Natural killer cell (primary cell): ENCODE results near the gene HLF. TPM values are rescaled to one million over a fixed set of nuclear protein-coding genes. Genes with fewer than 3 reads are reported as not detected.

ENCODE experiments used
- ATAC-seq, 3 donors: fragments of 150-1000 bp in 2 of 3; fragments of 200-7000 bp in 1 of 3; cut with Tn5 transposase; 1 replicate in 1 of 3; 2 replicates in 2 of 3; pipeline ENCODE4 v1.10.0; 2021; ENCODE audit warnings: mild to moderate bottlenecking in 2 of 3, moderate library complexity in 2 of 3
- DNase-seq, 2 donors: peaks; one replicate each; pipeline versions ENCODE4 v3.0.0 to v3.0.0-alpha.2; 2013 to 2021; ENCODE audit warnings: mixed read lengths in 1 of 2
- H3K27ac ChIP-seq: one replicate; pipeline ENCODE4 v1.5.1; 2013; ENCODE audit warnings: mild to moderate bottlenecking, low read length
- H3K27me3 ChIP-seq: one replicate; pipeline ENCODE4 v1.6.1; 2013; ENCODE audit warnings: low read length; ENCODE audit not compliant: control insufficient read depth, insufficient read depth
- H3K36me3 ChIP-seq: one replicate; pipeline ENCODE4 v1.6.1; 2013; ENCODE audit warnings: low read length; ENCODE audit not compliant: control insufficient read depth, insufficient read depth
- H3K4me1 ChIP-seq: one replicate; pipeline ENCODE4 v1.6.1; 2013; ENCODE audit warnings: low read length; ENCODE audit not compliant: control insufficient read depth, insufficient read depth
- H3K4me3 ChIP-seq: one replicate; pipeline ENCODE4 v1.5.1; 2013; ENCODE audit warnings: low read length
- H3K9me3 ChIP-seq: one replicate; pipeline ENCODE4 v1.6.1; 2013; ENCODE audit warnings: low read length; ENCODE audit not compliant: control insufficient read depth, insufficient read depth
- H3K27ac Mint-ChIP-seq, 2 donors: one replicate each; pipeline ENCODE4 v1.8.0; 2022; ENCODE audit warnings: mild to moderate bottlenecking in 2 of 2, mixed read lengths in 2 of 2, moderate library complexity in 1 of 2
- H3K27me3 Mint-ChIP-seq, 2 donors: one replicate each; pipeline ENCODE4 v1.8.0; 2022; ENCODE audit warnings: low read depth in 2 of 2, mixed read lengths in 2 of 2
- H3K36me3 Mint-ChIP-seq: one replicate; pipeline ENCODE4 v1.8.0; 2022; ENCODE audit warnings: mixed read lengths
- H3K4me1 Mint-ChIP-seq, 2 donors: one replicate each; pipeline ENCODE4 v1.8.0; 2022; ENCODE audit warnings: mixed read lengths in 2 of 2
- H3K4me3 Mint-ChIP-seq: one replicate; pipeline ENCODE4 v1.8.0; 2022; ENCODE audit warnings: mild to moderate bottlenecking, moderate library complexity, mixed read lengths
- H3K9me3 Mint-ChIP-seq, 2 donors: one replicate each; pipeline ENCODE4 v1.8.0; 2022; ENCODE audit warnings: mixed read lengths in 2 of 2
- WGBS: methylation state at CpG from one replicate; pipeline ENCODE4 v1.1.7; 2013; ENCODE audit warnings: missing lambda C conversion rate; ENCODE audit not compliant: insufficient coverage; 5-methylcytosine and 5-hydroxymethylcytosine counted together
- intact Hi-C: fragments of 100-400 bp; cut with micrococcal nuclease; formaldehyde crosslinking; loops from one replicate; pipeline ENCODE4 v1.14.2; 2022
- total RNA-seq, 4 donors: library from RNA; stranded (reverse); fragments of 120-200 nt in 1 of 4; gene quantifications; one replicate each; pipeline versions ENCODE4 v1.2.3 to v1.2.4, GENCODE V29; 2013 to 2022
- TF ChIP-seq, protein P1 (sequence below): fragments of 200-600 bp; IDR thresholded peaks from one replicate; pipeline ENCODE4 v1.8.0; 2022; ENCODE audit warnings: antibody characterized with exemption

HLF gene
- total RNA-seq, 3 donors from 2014 or later (not counting 1 experiment from before 2014, with no cell fraction given) = 0.14 to 0.59 (median 0.15) TPM

DNA sequence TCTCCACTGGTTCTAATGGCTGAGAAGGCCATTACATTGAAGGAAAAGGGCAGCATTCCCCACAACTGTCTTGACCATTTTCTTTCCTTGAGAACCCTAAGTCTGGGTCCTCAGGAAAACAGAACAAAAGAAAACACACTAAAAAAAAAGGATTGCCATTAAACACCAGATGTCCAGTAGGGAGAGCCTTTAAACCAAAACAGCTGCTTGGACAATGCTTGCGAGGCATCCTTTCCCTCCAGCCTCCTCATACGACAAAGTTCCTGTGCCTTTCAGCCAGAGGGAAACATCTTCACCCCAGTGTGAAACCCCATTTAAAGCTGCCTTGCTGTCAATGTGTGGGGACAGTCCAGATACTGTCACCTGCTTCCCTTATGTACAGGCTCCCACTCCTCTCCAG is 82.6 kb downstream of the HLF start:
- DNase-seq (no peak), ATAC-seq (no peak)
- H3K36me3 Mint-ChIP-seq = no peaks in the 10 kb centered on the region
- no peaks in the 10 kb centered on the region for H3K27me3 ChIP-seq
- TF ChIP-seq, protein P1, sequence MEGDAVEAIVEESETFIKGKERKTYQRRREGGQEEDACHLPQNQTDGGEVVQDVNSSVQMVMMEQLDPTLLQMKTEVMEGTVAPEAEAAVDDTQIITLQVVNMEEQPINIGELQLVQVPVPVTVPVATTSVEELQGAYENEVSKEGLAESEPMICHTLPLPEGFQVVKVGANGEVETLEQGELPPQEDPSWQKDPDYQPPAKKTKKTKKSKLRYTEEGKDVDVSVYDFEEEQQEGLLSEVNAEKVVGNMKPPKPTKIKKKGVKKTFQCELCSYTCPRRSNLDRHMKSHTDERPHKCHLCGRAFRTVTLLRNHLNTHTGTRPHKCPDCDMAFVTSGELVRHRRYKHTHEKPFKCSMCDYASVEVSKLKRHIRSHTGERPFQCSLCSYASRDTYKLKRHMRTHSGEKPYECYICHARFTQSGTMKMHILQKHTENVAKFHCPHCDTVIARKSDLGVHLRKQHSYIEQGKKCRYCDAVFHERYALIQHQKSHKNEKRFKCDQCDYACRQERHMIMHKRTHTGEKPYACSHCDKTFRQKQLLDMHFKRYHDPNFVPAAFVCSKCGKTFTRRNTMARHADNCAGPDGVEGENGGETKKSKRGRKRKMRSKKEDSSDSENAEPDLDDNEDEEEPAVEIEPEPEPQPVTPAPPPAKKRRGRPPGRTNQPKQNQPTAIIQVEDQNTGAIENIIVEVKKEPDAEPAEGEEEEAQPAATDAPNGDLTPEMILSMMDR = no peak
- no peaks in the 10 kb centered on the region for H3K9me3 Mint-ChIP-seq
- H3K4me3 Mint-ChIP-seq = no peak overlapping the region
- no peak overlapping the region for H3K4me3 ChIP-seq
- no peaks in the 10 kb centered on the region for H3K27me3 Mint-ChIP-seq
- no peaks in the 10 kb centered on the region for H3K36me3 ChIP-seq
- peaks cover 5 to 6% of the 10 kb centered on the region in 2 donors for H3K4me1 Mint-ChIP-seq
- H3K27ac ChIP-seq = no peak overlapping the region
- H3K4me1 ChIP-seq = no peaks in the 10 kb centered on the region
- H3K27ac Mint-ChIP-seq = no peak overlapping the region
- intact Hi-C loops = no loop called here
- no peaks in the 10 kb centered on the region for H3K9me3 ChIP-seq
- WGBS = 100% methylated on average over 2 of the region's 2 CpGs

- Histone ChIP-seq H3K27me3 (no peaks in the 10 kb centered on the region), H3K4me1 (no peaks in the 10 kb centered on the region), H3K27ac (no peak overlapping the region), H3K9me3 (no peaks in the 10 kb centered on the region), H3K4me3 (no peak overlapping the region), H3K36me3 (no peaks in the 10 kb centered on the region)
- ATAC-seq (peak; percentile 59 to 75 (median 61)), DNase-seq (peak; percentile 20 to 71)
- TF ChIP-seq, protein P1 = peak; percentile 78
- intact Hi-C loops = loop anchor here (2.0 kb wide), 1 partner anchor 356 kb away; no protein-coding TSS in a partner anchor
- Mint-ChIP-seq H3K4me1 (peaks cover 5 to 6% of the 10 kb centered on the region in 2 donors), H3K4me3 (no peak overlapping the region), H3K27me3 (no peaks in the 10 kb centered on the region), H3K9me3 (no peaks in the 10 kb centered on the region), H3K36me3 (no peaks in the 10 kb centered on the region), H3K27ac (no peak overlapping the region)
- 17% methylated on average over 8 of the region's 10 CpGs for WGBS
These were observed 84.1 kb downstream of the HLF start for GRCh38 chr17:55348749-55349354.

- Histone ChIP-seq H3K36me3 (no peaks in the 10 kb centered on the region), H3K9me3 (no peaks in the 10 kb centered on the region), H3K4me3 (no peak overlapping the region), H3K27me3 (no peaks in the 10 kb centered on the region), H3K4me1 (no peaks in the 10 kb centered on the region), H3K27ac (no peak overlapping the region)
- H3K4me3 Mint-ChIP-seq = no peak overlapping the region
- TF ChIP-seq, protein P1 = no peak
- ATAC-seq (no peak), DNase-seq (no peak)
- peaks cover 5 to 6% of the 10 kb centered on the region in 2 donors for H3K4me1 Mint-ChIP-seq
- H3K27ac Mint-ChIP-seq = no peak overlapping the region
- peaks cover 0 to under 1% of the 10 kb centered on the region in 2 donors for H3K27me3 Mint-ChIP-seq
- intact Hi-C loops = no loop called here
- H3K9me3 Mint-ChIP-seq = no peaks in the 10 kb centered on the region
- 97% methylated on average over 2 of the region's 2 CpGs for WGBS
- no peaks in the 10 kb centered on the region for H3K36me3 Mint-ChIP-seq
These were observed 86.1 kb downstream of the HLF start for GRCh38 chr17:55350825-55351205.

GRCh38 chr17:55351226-55351625 is 86.5 kb downstream of the HLF start:
- DNase-seq (no peak), ATAC-seq (no peak)
- no peak overlapping the region for H3K27ac Mint-ChIP-seq
- no CpG with 5 or more reads among the region's 1 CpG for WGBS
- intact Hi-C loops = no loop called here
- peaks cover under 1 to 3% of the 10 kb centered on the region in 2 donors for H3K27me3 Mint-ChIP-seq
- H3K4me3 ChIP-seq = no peak overlapping the region
- no peaks in the 10 kb centered on the region for H3K27me3 ChIP-seq
- H3K36me3 ChIP-seq = no peaks in the 10 kb centered on the region
- H3K4me1 Mint-ChIP-seq = peaks cover 5 to 6% of the 10 kb centered on the region in 2 donors
- H3K9me3 Mint-ChIP-seq = no peaks in the 10 kb centered on the region
- no peak overlapping the region for H3K4me3 Mint-ChIP-seq
- H3K36me3 Mint-ChIP-seq = no peaks in the 10 kb centered on the region
- H3K4me1 ChIP-seq = no peaks in the 10 kb centered on the region
- no peaks in the 10 kb centered on the region for H3K9me3 ChIP-seq
- TF ChIP-seq, protein P1 = no peak
- H3K27ac ChIP-seq = no peak overlapping the region
